PC-9 (cell line): ENCODE measurements around the gene DCLRE1C.

Experiments used
- CTCF ChIP-seq: fragments of 200-600 bp; sonication (generic); conservative IDR thresholded peaks from 2 replicates; pipeline ENCODE4 v1.6.1; 2017; ENCODE audit warnings: mixed run types, antibody characterized with exemption, mild to moderate bottlenecking, moderate library complexity
- EZH2 ChIP-seq: fragments of 200-600 bp; sonication (generic); IDR thresholded peaks from 2 replicates; pipeline ENCODE4 v1.8.0; 2017; ENCODE audit warnings: antibody characterized with exemption, low read depth

- peak; percentile 57 for TF ChIP-seq CTCF
- no peak for TF ChIP-seq EZH2
These were observed 49.6 kb downstream of the DCLRE1C start for GRCh38 chr10:14904316-14904732.
